Neural cell (in vitro differentiated cells): ENCODE measurements around the gene ALDH1B1. TPM values are rescaled to one million over a fixed set of nuclear protein-coding genes. Genes with fewer than 3 reads are reported as not detected.

Experiments used
- H2AFZ ChIP-seq: fragments of 200-600, 300-800 bp; sonication (generic), shearing (Covaris generic); 2 replicates; pipeline ENCODE4 v1.6.0; 2014; ENCODE audit warnings: low read depth, mild to moderate bottlenecking, antibody characterized with exemption, low read length, moderate library complexity
- H3F3A ChIP-seq: fragments of 200-600 bp; shearing (Covaris generic); 2 replicates; pipeline ENCODE4 v1.6.1; 2016; ENCODE audit warnings: mild to moderate bottlenecking, moderate library complexity, mixed read lengths, antibody characterized with exemption, low read length; ENCODE audit not compliant: insufficient read depth, poor library complexity, severe bottlenecking
- H3K27ac ChIP-seq: fragments of 200-600, 300-800 bp; sonication (generic), shearing (Covaris generic); 2 replicates; pipeline ENCODE4 v1.5.1; 2014; ENCODE audit warnings: mild to moderate bottlenecking, low read length, moderate library complexity
- H3K27me3 ChIP-seq: fragments of 300-800, 200-600 bp; sonication (generic), shearing (Covaris generic); 2 replicates; pipeline ENCODE4 v1.6.0; 2014; ENCODE audit warnings: mild to moderate bottlenecking, low read depth, low read length, moderate library complexity; ENCODE audit not compliant: insufficient read depth
- H3K36me3 ChIP-seq: fragments of 300-800, 200-600 bp; sonication (generic), shearing (Covaris generic); 2 replicates; pipeline ENCODE4 v1.5.1; 2014; ENCODE audit warnings: mild to moderate bottlenecking, antibody characterized with exemption, low read length, moderate library complexity; ENCODE audit not compliant: insufficient read depth
- H3K4me2 ChIP-seq: fragments of 300-800, 200-600 bp; sonication (generic), shearing (Covaris generic); 2 replicates; pipeline ENCODE4 v1.6.0; 2014; ENCODE audit warnings: mild to moderate bottlenecking, low read length
- H3K4me3 ChIP-seq: fragments of 300-800, 200-600 bp; sonication (generic), shearing (Covaris generic); 2 replicates; pipeline ENCODE4 v1.5.1; 2014; ENCODE audit warnings: mild to moderate bottlenecking, low read length, moderate library complexity
- H3K79me2 ChIP-seq: fragments of 200-600 bp; shearing (Covaris generic); replicated peaks from 2 replicates; pipeline ENCODE4 v1.6.0; 2014; ENCODE audit warnings: mild to moderate bottlenecking, low read length, moderate library complexity; ENCODE audit not compliant: insufficient read depth
- H3K9ac ChIP-seq: fragments of 300-800, 200-600 bp; sonication (generic), shearing (Covaris generic); 2 replicates; pipeline ENCODE4 v1.6.1; 2016; ENCODE audit warnings: mild to moderate bottlenecking, low read length, mixed read lengths
- H3K9me2 ChIP-seq: fragments of 200-600 bp; shearing (Covaris generic); 2 replicates; pipeline ENCODE4 v1.6.1; 2016; ENCODE audit warnings: mild to moderate bottlenecking, low read length, mixed read lengths; ENCODE audit not compliant: insufficient read depth
- H3K9me3 ChIP-seq: fragments of 200-600, 300-800 bp; sonication (generic), shearing (Covaris generic); 2 replicates; pipeline ENCODE4 v1.6.1; 2016; ENCODE audit warnings: mild to moderate bottlenecking, mixed run types, low read length, moderate library complexity, mixed read lengths
- H4K20me1 ChIP-seq: fragments of 200-600 bp; shearing (Covaris generic); 2 replicates; pipeline ENCODE4 v1.6.1; 2016; ENCODE audit warnings: mild to moderate bottlenecking, mixed run types; ENCODE audit not compliant: insufficient read depth
- EP300 ChIP-seq: fragments of 450-650 bp; conservative IDR thresholded peaks from 2 replicates; pipeline ENCODE4 v1.6.1; 2014; ENCODE audit warnings: antibody characterized with exemption, mild to moderate bottlenecking, moderate library complexity; ENCODE audit not compliant: poor library complexity, severe bottlenecking
- EZH2 ChIP-seq: fragments of 200-600, 300-800 bp; shearing (Covaris generic), sonication (generic); IDR thresholded peaks from 2 replicates; pipeline ENCODE4 v1.6.1; 2014; ENCODE audit warnings: antibody characterized with exemption, low read length, borderline replicate concordance, mild to moderate bottlenecking; ENCODE audit not compliant: insufficient read depth, poor library complexity, severe bottlenecking
- MXI1 ChIP-seq: fragments of 450-650 bp; conservative IDR thresholded peaks from 2 replicates; pipeline ENCODE4 v1.6.1; 2014; ENCODE audit warnings: antibody characterized with exemption, mild to moderate bottlenecking; ENCODE audit not compliant: poor library complexity, severe bottlenecking
- POLR2AphosphoS5 ChIP-seq: IDR thresholded peaks from 2 replicates; pipeline ENCODE4 v1.6.1; 2012
- RAD21 ChIP-seq: fragments of 450-650 bp; conservative IDR thresholded peaks from 2 replicates; pipeline ENCODE4 v1.6.1; 2014; ENCODE audit warnings: antibody characterized with exemption, mild to moderate bottlenecking, moderate library complexity
- SMC3 ChIP-seq: fragments of 450-650 bp; conservative IDR thresholded peaks from 2 replicates; pipeline ENCODE4 v1.6.1; 2014; ENCODE audit warnings: antibody characterized with exemption, mild to moderate bottlenecking, moderate library complexity; ENCODE audit not compliant: poor library complexity
- TAF1 ChIP-seq: IDR thresholded peaks from 2 replicates; pipeline ENCODE4 v1.6.1; 2012; ENCODE audit warnings: low read depth
- polyA plus RNA-seq: library from polyadenylated mRNA; depleted of rRNA; stranded (reverse); fragments of >200 nt; gene quantifications from 2 replicates; pipeline ENCODE4 v1.2.3, GENCODE V29; 2014
- TF ChIP-seq, protein P1 (sequence below): IDR thresholded peaks from 2 replicates; pipeline ENCODE4 v1.6.1; 2012; ENCODE audit warnings: borderline replicate concordance
- TF ChIP-seq, protein P2 (sequence below): fragments of 450-650 bp; IDR thresholded peaks from 2 replicates; pipeline ENCODE4 v1.5.1; 2014; ENCODE audit warnings: antibody characterized with exemption, mild to moderate bottlenecking, moderate library complexity; ENCODE audit not compliant: poor library complexity, severe bottlenecking

ALDH1B1 gene
- polyA plus RNA-seq, 1 donor from 2014 or later: 6.6 TPM

DNA sequence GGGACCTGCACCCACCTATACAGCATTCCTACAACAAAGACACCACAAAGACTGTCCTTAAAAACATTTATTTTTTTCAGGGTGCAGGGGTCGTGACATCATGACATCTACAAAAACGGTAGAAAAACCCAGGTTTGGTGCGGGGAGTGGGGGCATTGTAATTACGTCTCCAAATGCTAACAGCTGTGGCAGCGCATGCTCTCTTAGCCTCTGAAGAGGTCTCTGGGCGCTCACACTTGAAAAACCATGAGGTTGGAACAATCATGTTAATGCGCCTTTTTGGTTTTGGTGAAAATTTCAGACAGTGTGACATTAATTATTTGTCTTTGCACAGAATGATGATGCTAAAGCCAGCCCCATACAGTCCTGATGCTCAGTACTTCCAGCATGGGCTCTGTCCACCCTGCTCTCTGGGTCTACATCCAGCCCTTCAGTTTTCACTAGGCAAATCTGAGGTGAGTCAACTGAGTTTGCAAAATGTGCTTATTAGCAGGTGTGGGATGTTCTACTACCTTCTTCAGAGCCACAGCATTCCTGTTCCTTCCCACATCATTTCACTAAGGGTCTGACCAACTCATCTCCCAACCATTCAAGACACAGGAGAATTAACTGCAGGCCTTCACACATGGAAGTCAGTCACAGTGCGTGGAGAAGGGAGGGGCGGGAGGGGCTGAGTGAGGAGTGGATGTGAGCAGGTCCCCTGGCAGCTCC, 14.1 kb downstream of the ALDH1B1 start:
- no peak for TF ChIP-seq TAF1
- no peak for TF ChIP-seq SMC3
- no peak for TF ChIP-seq RAD21
- TF ChIP-seq, protein P1, sequence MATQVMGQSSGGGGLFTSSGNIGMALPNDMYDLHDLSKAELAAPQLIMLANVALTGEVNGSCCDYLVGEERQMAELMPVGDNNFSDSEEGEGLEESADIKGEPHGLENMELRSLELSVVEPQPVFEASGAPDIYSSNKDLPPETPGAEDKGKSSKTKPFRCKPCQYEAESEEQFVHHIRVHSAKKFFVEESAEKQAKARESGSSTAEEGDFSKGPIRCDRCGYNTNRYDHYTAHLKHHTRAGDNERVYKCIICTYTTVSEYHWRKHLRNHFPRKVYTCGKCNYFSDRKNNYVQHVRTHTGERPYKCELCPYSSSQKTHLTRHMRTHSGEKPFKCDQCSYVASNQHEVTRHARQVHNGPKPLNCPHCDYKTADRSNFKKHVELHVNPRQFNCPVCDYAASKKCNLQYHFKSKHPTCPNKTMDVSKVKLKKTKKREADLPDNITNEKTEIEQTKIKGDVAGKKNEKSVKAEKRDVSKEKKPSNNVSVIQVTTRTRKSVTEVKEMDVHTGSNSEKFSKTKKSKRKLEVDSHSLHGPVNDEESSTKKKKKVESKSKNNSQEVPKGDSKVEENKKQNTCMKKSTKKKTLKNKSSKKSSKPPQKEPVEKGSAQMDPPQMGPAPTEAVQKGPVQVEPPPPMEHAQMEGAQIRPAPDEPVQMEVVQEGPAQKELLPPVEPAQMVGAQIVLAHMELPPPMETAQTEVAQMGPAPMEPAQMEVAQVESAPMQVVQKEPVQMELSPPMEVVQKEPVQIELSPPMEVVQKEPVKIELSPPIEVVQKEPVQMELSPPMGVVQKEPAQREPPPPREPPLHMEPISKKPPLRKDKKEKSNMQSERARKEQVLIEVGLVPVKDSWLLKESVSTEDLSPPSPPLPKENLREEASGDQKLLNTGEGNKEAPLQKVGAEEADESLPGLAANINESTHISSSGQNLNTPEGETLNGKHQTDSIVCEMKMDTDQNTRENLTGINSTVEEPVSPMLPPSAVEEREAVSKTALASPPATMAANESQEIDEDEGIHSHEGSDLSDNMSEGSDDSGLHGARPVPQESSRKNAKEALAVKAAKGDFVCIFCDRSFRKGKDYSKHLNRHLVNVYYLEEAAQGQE: no peak
- TF ChIP-seq, protein P2, sequence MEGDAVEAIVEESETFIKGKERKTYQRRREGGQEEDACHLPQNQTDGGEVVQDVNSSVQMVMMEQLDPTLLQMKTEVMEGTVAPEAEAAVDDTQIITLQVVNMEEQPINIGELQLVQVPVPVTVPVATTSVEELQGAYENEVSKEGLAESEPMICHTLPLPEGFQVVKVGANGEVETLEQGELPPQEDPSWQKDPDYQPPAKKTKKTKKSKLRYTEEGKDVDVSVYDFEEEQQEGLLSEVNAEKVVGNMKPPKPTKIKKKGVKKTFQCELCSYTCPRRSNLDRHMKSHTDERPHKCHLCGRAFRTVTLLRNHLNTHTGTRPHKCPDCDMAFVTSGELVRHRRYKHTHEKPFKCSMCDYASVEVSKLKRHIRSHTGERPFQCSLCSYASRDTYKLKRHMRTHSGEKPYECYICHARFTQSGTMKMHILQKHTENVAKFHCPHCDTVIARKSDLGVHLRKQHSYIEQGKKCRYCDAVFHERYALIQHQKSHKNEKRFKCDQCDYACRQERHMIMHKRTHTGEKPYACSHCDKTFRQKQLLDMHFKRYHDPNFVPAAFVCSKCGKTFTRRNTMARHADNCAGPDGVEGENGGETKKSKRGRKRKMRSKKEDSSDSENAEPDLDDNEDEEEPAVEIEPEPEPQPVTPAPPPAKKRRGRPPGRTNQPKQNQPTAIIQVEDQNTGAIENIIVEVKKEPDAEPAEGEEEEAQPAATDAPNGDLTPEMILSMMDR: no peak
- Histone ChIP-seq H3F3A (no peaks in the 10 kb centered on the region), H3K27me3 (no peaks in the 10 kb centered on the region)

DNA sequence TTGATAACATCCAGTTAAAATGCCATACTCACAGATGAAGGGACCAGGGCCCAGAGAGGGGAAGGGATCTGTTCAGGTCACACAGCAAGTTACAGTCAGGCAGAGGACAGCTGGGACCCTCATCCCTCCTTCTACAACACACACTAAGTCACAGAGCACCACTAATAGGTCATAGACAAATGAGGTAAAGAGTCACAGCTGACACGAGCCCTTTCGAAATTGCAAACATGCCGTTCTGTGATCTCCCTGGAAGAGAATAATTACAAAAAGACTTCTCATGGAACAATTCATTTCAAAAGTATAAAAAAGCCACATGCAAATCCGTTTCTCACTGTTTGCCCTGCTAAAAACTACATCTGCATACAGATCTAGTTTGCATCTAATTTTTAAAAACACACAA, 16.2 kb downstream of the ALDH1B1 start:
- no peaks in the 10 kb centered on the region for H3K9me3 ChIP-seq
- H3K9me2 ChIP-seq: no peaks in the 10 kb centered on the region
- H3K27me3 ChIP-seq: no peaks in the 10 kb centered on the region
- H2AFZ ChIP-seq: no peak overlapping the region
- no peaks in the 10 kb centered on the region for H3F3A ChIP-seq
- no peak overlapping the region for H3K4me2 ChIP-seq
- H3K79me2 ChIP-seq: no peaks in the 10 kb centered on the region
- no peaks in the 10 kb centered on the region for H4K20me1 ChIP-seq
- no peak overlapping the region for H3K27ac ChIP-seq
- no peak overlapping the region for H3K9ac ChIP-seq
- H3K36me3 ChIP-seq: no peaks in the 10 kb centered on the region
- H3K4me3 ChIP-seq: no peak overlapping the region
- TF ChIP-seq SMC3 (no peak), TAF1 (no peak), RAD21 (no peak), EP300 (no peak), MXI1 (no peak), POLR2AphosphoS5 (no peak), EZH2 (no peak)
- TF ChIP-seq, protein P2: no peak
- TF ChIP-seq, protein P1: no peak

More for the DNA sequence above, 14.1 kb downstream of the ALDH1B1 start:
- no peaks in the 10 kb centered on the region for H3K36me3 ChIP-seq
- H4K20me1 ChIP-seq: no peaks in the 10 kb centered on the region
- H3K27ac ChIP-seq: no peak overlapping the region
- H3K4me2 ChIP-seq: no peak overlapping the region
- no peaks in the 10 kb centered on the region for H3K9me2 ChIP-seq
- H3K9ac ChIP-seq: no peak overlapping the region
- H2AFZ ChIP-seq: no peak overlapping the region
- H3K9me3 ChIP-seq: no peaks in the 10 kb centered on the region
- H3K4me3 ChIP-seq: no peak overlapping the region
- no peaks in the 10 kb centered on the region for H3K79me2 ChIP-seq
